GM23338 (cell line): Measurements from ENCODE around the gene SCIMP. TPM values are rescaled to one million over a fixed set of nuclear protein-coding genes. Genes with fewer than 3 reads are reported as not detected.

Experiments
- ATAC-seq: fragments of 200-7000 bp; cut with Tn5 transposase; 3 replicates; pipeline ENCODE4 v1.9.1; 2020
- DNase-seq: peaks from one replicate; pipeline ENCODE4 v3.0.0-alpha.2; 2015; ENCODE audit warnings: low spot score
- H2AFZ ChIP-seq: fragments of 200-600 bp; sonication (generic); 2 replicates; pipeline ENCODE4 v1.8.0; 2016; ENCODE audit warnings: antibody characterized with exemption, mild to moderate bottlenecking, moderate library complexity
- H3F3A ChIP-seq: fragments of 200-600 bp; sonication (generic); replicated peaks from 2 replicates; pipeline ENCODE4 v1.8.0; 2017; ENCODE audit warnings: antibody characterized with exemption, mixed run types, low read depth
- H3K27ac ChIP-seq: fragments of 200-600 bp; sonication (generic); 2 replicates; pipeline ENCODE4 v1.6.1; 2016; ENCODE audit warnings: low read depth
- H3K27me3 ChIP-seq: fragments of 200-600 bp; sonication (generic); 2 replicates; pipeline ENCODE4 v1.8.0; 2016; ENCODE audit warnings: mild to moderate bottlenecking, mixed run types, moderate library complexity; ENCODE audit not compliant: insufficient read depth
- H3K36me3 ChIP-seq: fragments of 200-600 bp; sonication (generic); 2 replicates; pipeline ENCODE4 v1.8.0; 2016; ENCODE audit warnings: mild to moderate bottlenecking; ENCODE audit not compliant: insufficient read depth
- H3K4me1 ChIP-seq: fragments of 200-600 bp; sonication (generic); 2 replicates; pipeline ENCODE4 v1.8.0; 2016; ENCODE audit warnings: mild to moderate bottlenecking, moderate library complexity; ENCODE audit not compliant: insufficient read depth
- H3K4me2 ChIP-seq: fragments of 200-600 bp; sonication (generic); 2 replicates; pipeline ENCODE4 v1.7.1; 2017; ENCODE audit warnings: mixed run types
- H3K4me3 ChIP-seq: fragments of 200-600 bp; sonication (generic); 2 replicates; pipeline ENCODE4 v1.6.1; 2016; ENCODE audit warnings: mixed run types
- H3K79me2 ChIP-seq: fragments of 200-600 bp; sonication (generic); replicated peaks from 2 replicates; pipeline ENCODE4 v1.8.0; 2017; ENCODE audit warnings: mild to moderate bottlenecking; ENCODE audit not compliant: insufficient read depth
- H3K9me2 ChIP-seq: fragments of 200-600 bp; sonication (generic); 2 replicates; pipeline ENCODE4 v1.8.0; 2017; ENCODE audit not compliant: insufficient read depth
- H4K20me1 ChIP-seq: fragments of 200-600 bp; sonication (generic); replicated peaks from 2 replicates; pipeline ENCODE4 v1.8.0; 2017; ENCODE audit warnings: mild to moderate bottlenecking; ENCODE audit not compliant: insufficient read depth
- H3K27ac Mint-ChIP-seq: 2 replicates; pipeline ENCODE4 v1.8.0; 2020; ENCODE audit warnings: inconsistent platforms, mild to moderate bottlenecking, moderate library complexity, mixed read lengths
- H3K27me3 Mint-ChIP-seq: 3 replicates; pipeline ENCODE4 v1.8.0; 2022; ENCODE audit warnings: low read depth, mild to moderate bottlenecking, moderate library complexity, mixed read lengths, inconsistent platforms; ENCODE audit not compliant: insufficient read depth, poor library complexity
- H3K36me3 Mint-ChIP-seq: 3 replicates; pipeline ENCODE4 v1.8.0; 2021; ENCODE audit warnings: low read depth, mild to moderate bottlenecking, inconsistent platforms, moderate library complexity, mixed read lengths
- H3K4me1 Mint-ChIP-seq: 3 replicates; pipeline ENCODE4 v1.8.0; 2020; ENCODE audit warnings: mild to moderate bottlenecking, inconsistent platforms, mixed read lengths
- H3K4me3 Mint-ChIP-seq: 3 replicates; pipeline ENCODE4 v1.8.0; 2021; ENCODE audit warnings: moderate library complexity, mild to moderate bottlenecking, inconsistent platforms, mixed read lengths
- H3K9me3 Mint-ChIP-seq: 3 replicates; pipeline ENCODE4 v1.8.0; 2020; ENCODE audit warnings: moderate library complexity, mild to moderate bottlenecking, inconsistent platforms, mixed read lengths
- CREB1 ChIP-seq: fragments of 250-450 bp; sonication (Bioruptor Pico); IDR thresholded peaks from 2 replicates; pipeline ENCODE4 v1.5.0; 2020; ENCODE audit warnings: low read depth, mild to moderate bottlenecking, moderate library complexity
- ETS1 ChIP-seq: IDR thresholded peaks from 2 replicates; pipeline ENCODE4 v1.6.1; 2016; ENCODE audit warnings: antibody characterized with exemption
- EZH2 ChIP-seq: fragments of 200-600 bp; sonication (generic); IDR thresholded peaks from one replicate; pipeline ENCODE4 v1.8.0; 2017; ENCODE audit warnings: antibody characterized with exemption, mild to moderate bottlenecking, low read depth; ENCODE audit not compliant: unreplicated experiment
- EZH2phosphoT487 ChIP-seq: fragments of 200-600 bp; sonication (generic); IDR thresholded peaks from one replicate; pipeline ENCODE4 v1.8.1; 2018; ENCODE audit warnings: antibody characterized with exemption; ENCODE audit not compliant: unreplicated experiment
- JUNB ChIP-seq: IDR thresholded peaks from one replicate; pipeline ENCODE4 v1.6.1; 2016; ENCODE audit warnings: antibody characterized with exemption; ENCODE audit not compliant: unreplicated experiment
- NANOG ChIP-seq: IDR thresholded peaks from 2 replicates; pipeline ENCODE4 v1.6.1; 2016; ENCODE audit warnings: antibody characterized with exemption, borderline replicate concordance
- POLR2AphosphoS5 ChIP-seq: IDR thresholded peaks from 2 replicates; pipeline ENCODE4 v1.6.1; 2016; ENCODE audit warnings: antibody characterized with exemption, low read depth
- REST ChIP-seq: IDR thresholded peaks from one replicate; pipeline ENCODE4 v1.6.1; 2018; ENCODE audit warnings: antibody characterized with exemption; ENCODE audit not compliant: unreplicated experiment
- STAT1 ChIP-seq: IDR thresholded peaks from one replicate; pipeline ENCODE4 v1.6.1; 2016; ENCODE audit warnings: antibody characterized with exemption; ENCODE audit not compliant: unreplicated experiment
- ZNF114 ChIP-seq: fragments of 250-450 bp; sonication (Bioruptor Pico); IDR thresholded peaks from 2 replicates; pipeline ENCODE4 v1.5.0; 2020; ENCODE audit warnings: mild to moderate bottlenecking, moderate library complexity
- ZNF331 ChIP-seq: fragments of 250-450 bp; sonication (Bioruptor Pico); IDR thresholded peaks from 2 replicates; pipeline ENCODE4 v1.5.0; 2020; ENCODE audit warnings: low read depth, mild to moderate bottlenecking, moderate library complexity
- ZNF462 ChIP-seq: fragments of 250-450 bp; sonication (Bioruptor Pico); IDR thresholded peaks from 2 replicates; pipeline ENCODE4 v1.5.0; 2020; ENCODE audit warnings: mild to moderate bottlenecking, moderate library complexity
- polyA plus RNA-seq: library from polyadenylated mRNA; unstranded; fragments of >200 nt; fragmentation: Nextera tagmentation; extraction: Ambion mirVana; gene quantifications from 2 replicates; pipeline ENCODE4 v1.2.1, GENCODE V29; 2016
- total RNA-seq: library from RNA; depleted of rRNA; stranded (reverse); fragments of >200 nt; shearing (Covaris generic); gene quantifications from 2 replicates; pipeline ENCODE4 v1.2.3, GENCODE V29; 2014
- TF ChIP-seq, protein P1 (sequence below), 2 experiments: fragments of 200-600 bp in 1 of 2; sonication (generic) in 1 of 2; conservative IDR thresholded peaks; 2 replicates each; pipeline versions ENCODE4 v1.5.1 to v1.6.1; 2016 to 2017; ENCODE audit warnings: antibody characterized with exemption in 2 of 2, low read depth in 2 of 2, mild to moderate bottlenecking in 2 of 2, moderate library complexity in 1 of 2

SCIMP gene
- total and polyA plus RNA-seq, 2 experiments from 2014 or later, result 0.36 TPM; not detected in 1

DNA sequence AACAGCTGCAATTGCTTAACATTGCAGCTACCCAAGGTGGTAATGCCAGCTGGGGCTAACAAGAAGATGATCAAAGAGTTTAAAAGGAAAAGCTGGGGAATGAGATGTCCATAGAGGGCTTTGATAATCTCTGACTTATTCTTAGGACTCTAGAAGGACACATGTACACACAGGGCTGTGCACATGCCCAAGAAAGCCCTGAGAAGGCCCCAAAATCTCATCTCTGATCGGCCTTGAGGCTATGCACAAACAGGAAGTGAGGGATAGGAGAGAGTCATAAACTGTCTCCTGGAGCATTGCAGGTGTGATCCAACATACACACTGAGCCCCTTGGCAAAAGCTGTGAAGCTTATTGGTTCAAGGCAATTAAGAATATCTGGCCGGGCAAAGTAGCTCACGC is 30.2 kb upstream of the SCIMP start:
- H3K9me3 Mint-ChIP-seq, result no peaks in the 10 kb centered on the region; the same call in 2 of the 3 replicates
- H3K4me3 Mint-ChIP-seq, result no peak overlapping the region
- H2AFZ ChIP-seq, result no peak overlapping the region
- no peak for DNase-seq
- H3K27me3 Mint-ChIP-seq, result peaks cover 3% of the 10 kb centered on the region
- H3K27ac Mint-ChIP-seq, result no peak overlapping the region
- no peak for TF ChIP-seq EZH2
- no peak for TF ChIP-seq NANOG
- no peak for TF ChIP-seq ETS1
- no peak for TF ChIP-seq EZH2phosphoT487
- TF ChIP-seq ZNF331 (CRISPR knock-in tag), result no peak
- TF ChIP-seq ZNF114 (CRISPR knock-in tag), result no peak
- TF ChIP-seq STAT1, result no peak
- no peak for TF ChIP-seq JUNB
- TF ChIP-seq CREB1, result no peak
- TF ChIP-seq, protein P1, sequence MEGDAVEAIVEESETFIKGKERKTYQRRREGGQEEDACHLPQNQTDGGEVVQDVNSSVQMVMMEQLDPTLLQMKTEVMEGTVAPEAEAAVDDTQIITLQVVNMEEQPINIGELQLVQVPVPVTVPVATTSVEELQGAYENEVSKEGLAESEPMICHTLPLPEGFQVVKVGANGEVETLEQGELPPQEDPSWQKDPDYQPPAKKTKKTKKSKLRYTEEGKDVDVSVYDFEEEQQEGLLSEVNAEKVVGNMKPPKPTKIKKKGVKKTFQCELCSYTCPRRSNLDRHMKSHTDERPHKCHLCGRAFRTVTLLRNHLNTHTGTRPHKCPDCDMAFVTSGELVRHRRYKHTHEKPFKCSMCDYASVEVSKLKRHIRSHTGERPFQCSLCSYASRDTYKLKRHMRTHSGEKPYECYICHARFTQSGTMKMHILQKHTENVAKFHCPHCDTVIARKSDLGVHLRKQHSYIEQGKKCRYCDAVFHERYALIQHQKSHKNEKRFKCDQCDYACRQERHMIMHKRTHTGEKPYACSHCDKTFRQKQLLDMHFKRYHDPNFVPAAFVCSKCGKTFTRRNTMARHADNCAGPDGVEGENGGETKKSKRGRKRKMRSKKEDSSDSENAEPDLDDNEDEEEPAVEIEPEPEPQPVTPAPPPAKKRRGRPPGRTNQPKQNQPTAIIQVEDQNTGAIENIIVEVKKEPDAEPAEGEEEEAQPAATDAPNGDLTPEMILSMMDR (conservative IDR thresholded peaks at IDR 0.05; ENCODE audit: low read depth in 2 of 2), result no peak
- TF ChIP-seq REST, result no peak
- TF ChIP-seq POLR2AphosphoS5, result no peak
- no peak for TF ChIP-seq ZNF462 (CRISPR knock-in tag)
- H3K36me3 Mint-ChIP-seq, result no peaks in the 10 kb centered on the region
- no peaks in the 10 kb centered on the region for H3K4me1 ChIP-seq
- H4K20me1 ChIP-seq, result no peaks in the 10 kb centered on the region
- no peak overlapping the region; the same call in 1 of the 2 replicates for H3K27ac ChIP-seq
- H3K4me2 ChIP-seq, result no peak overlapping the region
- H3K4me3 ChIP-seq, result no peak overlapping the region
- H3F3A ChIP-seq, result no peaks in the 10 kb centered on the region
- H3K79me2 ChIP-seq, result no peaks in the 10 kb centered on the region
- ATAC-seq, result no peak
- H3K4me1 Mint-ChIP-seq, result no peaks in the 10 kb centered on the region
- H3K9me2 ChIP-seq, result no peaks in the 10 kb centered on the region
- no peaks in the 10 kb centered on the region for H3K27me3 ChIP-seq
- no peaks in the 10 kb centered on the region for H3K36me3 ChIP-seq
